Activated B cell treated with CpG ODN at 0.5 μM for 24 hours (primary cell): ENCODE data around the gene JMJD1C. TPM values are rescaled to one million over a fixed set of nuclear protein-coding genes. Genes with fewer than 3 reads are reported as not detected.

Experiments used
- ATAC-seq: fragments of 200-7000 bp; cut with Tn5 transposase; one replicate; pipeline ENCODE4 v1.10.0; 2021; ENCODE audit warnings: low read depth, mild to moderate bottlenecking, moderate library complexity
- CTCF ChIA-PET: fragments of 350-600 bp; sonication (Branson Sonifier 250); formaldehyde crosslinking; loops from one replicate; lab custom pipeline; 2021; ENCODE audit warnings: antibody characterized with exemption; lab: Charles Lee
- POLR2A ChIA-PET: fragments of 350-600 bp; sonication (Branson Sonifier 250); formaldehyde crosslinking; loops from one replicate; lab custom pipeline; 2021; ENCODE audit warnings: antibody characterized with exemption; lab: Charles Lee
- DNase-seq: peaks from one replicate; pipeline ENCODE4 v3.0.0; 2022
- H3K27ac Mint-ChIP-seq: one replicate; pipeline ENCODE4 v1.8.0; 2020; ENCODE audit warnings: mixed read lengths
- H3K27me3 Mint-ChIP-seq: one replicate; pipeline ENCODE4 v1.8.0; 2021; ENCODE audit warnings: mixed read lengths
- H3K36me3 Mint-ChIP-seq: one replicate; pipeline ENCODE4 v1.8.0; 2021; ENCODE audit warnings: low read depth, mixed read lengths
- H3K4me1 Mint-ChIP-seq: one replicate; pipeline ENCODE4 v1.8.0; 2021; ENCODE audit warnings: mixed read lengths
- H3K4me3 Mint-ChIP-seq: one replicate; pipeline ENCODE4 v1.8.0; 2020; ENCODE audit warnings: mild to moderate bottlenecking, mixed read lengths
- H3K9me3 Mint-ChIP-seq: one replicate; pipeline ENCODE4 v1.8.0; 2020; ENCODE audit warnings: mixed read lengths
- intact Hi-C: fragments of 100-400 bp; cut with micrococcal nuclease; formaldehyde crosslinking; loops from one replicate; pipeline ENCODE4 v1.15.1; 2024
- total RNA-seq: library from RNA; stranded (reverse); gene quantifications from 2 replicates; pipeline ENCODE4 v1.2.3, GENCODE V29; 2022
- TF ChIP-seq, protein P1 (sequence below): fragments of 200-600 bp; IDR thresholded peaks from one replicate; pipeline ENCODE4 v1.8.0; 2022; ENCODE audit warnings: antibody characterized with exemption, mild to moderate bottlenecking

The JMJD1C gene
- total RNA-seq, 1 donor from 2014 or later = 176 TPM

DNA sequence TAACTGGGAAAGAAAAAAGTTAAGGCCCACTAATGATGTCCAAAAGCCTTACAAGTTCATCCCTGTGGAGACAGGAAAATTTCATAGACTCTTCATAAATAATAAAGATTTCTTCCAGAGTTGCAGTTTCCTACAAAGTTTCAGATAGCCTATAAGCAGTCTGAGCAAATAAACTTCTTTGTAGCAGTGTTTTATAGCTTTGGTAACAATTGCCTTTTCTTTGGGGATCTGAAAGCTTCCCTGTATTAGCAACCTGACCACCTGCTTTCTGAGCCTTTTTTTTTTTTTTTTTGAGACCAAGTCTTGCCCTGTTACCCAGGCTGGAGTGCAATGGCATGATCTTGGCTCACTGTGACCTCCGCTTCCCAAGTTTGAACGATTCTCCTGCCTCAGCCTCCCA lies 182.7 kb downstream of the JMJD1C start:
- TF ChIP-seq, protein P1, sequence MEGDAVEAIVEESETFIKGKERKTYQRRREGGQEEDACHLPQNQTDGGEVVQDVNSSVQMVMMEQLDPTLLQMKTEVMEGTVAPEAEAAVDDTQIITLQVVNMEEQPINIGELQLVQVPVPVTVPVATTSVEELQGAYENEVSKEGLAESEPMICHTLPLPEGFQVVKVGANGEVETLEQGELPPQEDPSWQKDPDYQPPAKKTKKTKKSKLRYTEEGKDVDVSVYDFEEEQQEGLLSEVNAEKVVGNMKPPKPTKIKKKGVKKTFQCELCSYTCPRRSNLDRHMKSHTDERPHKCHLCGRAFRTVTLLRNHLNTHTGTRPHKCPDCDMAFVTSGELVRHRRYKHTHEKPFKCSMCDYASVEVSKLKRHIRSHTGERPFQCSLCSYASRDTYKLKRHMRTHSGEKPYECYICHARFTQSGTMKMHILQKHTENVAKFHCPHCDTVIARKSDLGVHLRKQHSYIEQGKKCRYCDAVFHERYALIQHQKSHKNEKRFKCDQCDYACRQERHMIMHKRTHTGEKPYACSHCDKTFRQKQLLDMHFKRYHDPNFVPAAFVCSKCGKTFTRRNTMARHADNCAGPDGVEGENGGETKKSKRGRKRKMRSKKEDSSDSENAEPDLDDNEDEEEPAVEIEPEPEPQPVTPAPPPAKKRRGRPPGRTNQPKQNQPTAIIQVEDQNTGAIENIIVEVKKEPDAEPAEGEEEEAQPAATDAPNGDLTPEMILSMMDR = no peak
- POLR2A ChIA-PET = interaction anchor here (0.7 kb wide), 1 partner anchor 10 kb away, joined by 3 read pairs; no protein-coding TSS in a partner anchor
- H3K27me3 Mint-ChIP-seq = no peaks in the 10 kb centered on the region
- CTCF ChIA-PET = interaction anchor here (0.7 to 1.2 kb wide), 2 partner anchors 66 to 232 kb away, joined by 3 read pairs; no protein-coding TSS in a partner anchor
- no peaks in the 10 kb centered on the region for H3K36me3 Mint-ChIP-seq
- H3K4me1 Mint-ChIP-seq = peaks cover 24% of the 10 kb centered on the region
- ATAC-seq (no peak), DNase-seq (no peak)
- H3K9me3 Mint-ChIP-seq = no peaks in the 10 kb centered on the region
- H3K4me3 Mint-ChIP-seq = no peak overlapping the region
- no peak overlapping the region for H3K27ac Mint-ChIP-seq
- intact Hi-C loops = no loop called here

DNA sequence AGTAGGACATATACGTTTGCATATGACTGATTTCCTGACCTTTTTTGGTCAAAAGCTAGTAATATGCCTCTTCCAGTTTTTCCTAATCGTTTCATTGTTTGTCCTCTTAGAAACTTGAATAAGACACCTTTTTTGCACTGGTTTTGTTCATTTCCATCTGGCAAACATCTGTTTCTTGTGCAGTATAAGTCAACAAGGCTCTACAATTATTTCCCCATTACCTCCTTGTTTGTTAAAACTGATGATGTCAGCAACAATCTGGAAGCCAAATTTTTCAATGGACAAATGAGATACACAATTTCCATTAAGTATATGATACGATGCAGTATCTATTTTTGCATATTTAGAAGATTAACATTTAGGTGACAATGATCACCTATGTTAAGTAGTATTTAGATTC lies 183.8 kb downstream of the JMJD1C start:
- H3K4me3 Mint-ChIP-seq = no peak overlapping the region
- TF ChIP-seq, protein P1 = no peak
- intact Hi-C loops = no loop called here
- DNase-seq (no peak), ATAC-seq (no peak)
- H3K36me3 Mint-ChIP-seq = no peaks in the 10 kb centered on the region
- no peaks in the 10 kb centered on the region for H3K9me3 Mint-ChIP-seq
- no peaks in the 10 kb centered on the region for H3K27me3 Mint-ChIP-seq
- CTCF ChIA-PET = no interaction called here
- no peak overlapping the region for H3K27ac Mint-ChIP-seq
- peaks cover 20% of the 10 kb centered on the region for H3K4me1 Mint-ChIP-seq
- POLR2A ChIA-PET = no interaction called here

DNA sequence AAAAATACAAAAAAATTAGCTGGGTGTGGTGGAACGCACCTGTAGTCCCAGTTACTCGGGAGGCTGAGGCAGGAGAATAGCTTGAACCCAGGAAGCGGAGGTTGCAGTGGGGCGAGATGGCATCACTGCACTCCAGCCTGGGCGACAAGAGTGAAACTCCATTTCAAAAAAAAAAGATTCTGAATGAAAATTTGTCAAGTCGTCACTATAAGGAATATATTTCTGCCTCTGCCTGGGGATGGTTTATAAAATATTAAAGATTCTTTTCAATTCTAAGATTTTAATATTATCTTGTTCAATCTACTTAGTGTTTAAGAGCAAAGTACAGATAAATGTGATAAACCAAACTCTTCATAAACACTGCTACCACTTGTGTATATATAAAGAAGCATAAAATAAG lies 185.4 kb downstream of the JMJD1C start:
- Mint-ChIP-seq H3K27me3 (no peaks in the 10 kb centered on the region), H3K27ac (no peak overlapping the region), H3K36me3 (no peaks in the 10 kb centered on the region), H3K4me3 (no peak overlapping the region), H3K4me1 (peaks cover 10% of the 10 kb centered on the region), H3K9me3 (no peaks in the 10 kb centered on the region)
- CTCF ChIA-PET = no interaction called here
- ATAC-seq (no peak), DNase-seq (no peak)
- POLR2A ChIA-PET = no interaction called here
- intact Hi-C loops = no loop called here
- TF ChIP-seq, protein P1 = no peak

DNA sequence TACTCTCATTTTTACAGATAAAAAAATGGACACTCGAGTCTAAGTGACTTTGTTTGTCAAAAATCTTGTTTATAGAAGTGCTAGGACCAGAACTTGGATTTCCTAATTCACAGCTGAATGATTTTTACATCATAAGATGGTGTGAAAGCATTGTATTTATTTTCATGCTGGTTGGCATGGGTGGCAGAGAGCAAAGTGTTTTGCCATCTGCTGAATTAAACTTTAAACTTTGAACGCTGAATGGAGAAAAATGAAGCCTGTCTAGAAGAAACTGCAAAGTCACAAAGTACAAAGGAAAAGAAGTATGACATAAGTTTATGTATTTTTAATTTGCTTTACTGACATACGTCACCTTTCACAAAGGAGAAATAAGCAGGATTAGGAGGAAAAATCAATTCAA lies 190.7 kb downstream of the JMJD1C start:
- TF ChIP-seq, protein P1 = no peak
- Mint-ChIP-seq H3K36me3 (no peaks in the 10 kb centered on the region), H3K4me1 (peaks cover 33% of the 10 kb centered on the region), H3K27me3 (no peaks in the 10 kb centered on the region), H3K9me3 (no peaks in the 10 kb centered on the region), H3K27ac (no peak overlapping the region), H3K4me3 (no peak overlapping the region)
- ATAC-seq = no peak
- DNase-seq = no peak
- ChIA-PET POLR2A (no interaction called here), CTCF (no interaction called here)
- intact Hi-C loops = no loop called here

DNA sequence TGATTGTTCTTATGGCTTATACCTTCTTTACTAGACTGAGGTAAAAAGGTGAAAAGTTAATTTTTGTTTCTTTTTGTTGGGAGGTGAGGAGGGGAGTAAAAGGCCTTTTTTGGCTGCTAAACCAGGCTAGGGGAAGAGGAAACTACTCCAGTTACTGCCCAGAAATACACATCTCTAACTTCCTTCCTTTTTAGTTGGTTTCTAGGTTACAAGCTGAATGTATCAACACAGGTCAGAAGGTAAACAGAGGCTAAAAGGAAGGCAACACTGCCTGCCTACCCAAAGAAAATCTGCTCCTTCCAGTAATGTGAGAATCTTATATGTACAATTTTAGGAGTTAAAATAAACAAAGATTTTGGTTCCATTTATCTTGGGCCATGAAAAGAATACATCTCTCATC lies 192.2 kb downstream of the JMJD1C start:
- no peak for ATAC-seq
- POLR2A ChIA-PET = interaction anchor here (0.9 kb wide), 1 partner anchor 12 kb away, joined by 3 read pairs; no protein-coding TSS in a partner anchor
- no peak for DNase-seq

More for the DNA sequence above, 192.2 kb downstream of the JMJD1C start:
- CTCF ChIA-PET = no interaction called here
- intact Hi-C loops = no loop called here
- Mint-ChIP-seq H3K36me3 (peaks cover 5% of the 10 kb centered on the region), H3K27me3 (no peaks in the 10 kb centered on the region), H3K9me3 (no peaks in the 10 kb centered on the region), H3K4me3 (peak overlapping the region; percentile 53), H3K4me1 (peaks cover 39% of the 10 kb centered on the region), H3K27ac (peak overlapping the region; percentile 88)
- TF ChIP-seq, protein P1 = no peak
